B cell (primary cell): ENCODE data around the gene ZMIZ1. TPM values are rescaled to one million over a fixed set of nuclear protein-coding genes. Genes with fewer than 3 reads are reported as not detected.
A peak's percentile ranks its signal among the peaks of the same experiment; 100 is the strongest.

Source experiments
- ATAC-seq: fragments of 200-7000 bp; cut with Tn5 transposase; one replicate; pipeline ENCODE4 v1.10.0; 2021; ENCODE audit warnings: low read depth, mild to moderate bottlenecking, moderate number of reproducible peaks, moderate library complexity
- CTCF ChIA-PET: fragments of 350-600 bp; sonication (Branson Sonifier 250); formaldehyde crosslinking; loops from one replicate; lab custom pipeline; 2021; ENCODE audit warnings: antibody characterized with exemption, inconsistent platforms; lab: Charles Lee
- POLR2A ChIA-PET: fragments of 350-600 bp; sonication (Branson Sonifier 250); formaldehyde crosslinking; loops from one replicate; lab custom pipeline; 2021; ENCODE audit warnings: antibody characterized with exemption; lab: Charles Lee
- DNase-seq: peaks from one replicate; pipeline ENCODE4 v3.0.0; 2013
- H2AFZ ChIP-seq: 2 replicates; pipeline ENCODE4 v1.6.1; 2012; ENCODE audit warnings: mild to moderate bottlenecking, low read depth, low read length; ENCODE audit not compliant: insufficient read depth, poor library complexity, severe bottlenecking
- H3K27ac ChIP-seq, 2 donors: 1 replicate in 1 of 2; 2 replicates in 1 of 2; pipeline ENCODE4 v1.5.1; 2012 to 2013; ENCODE audit warnings: low read length in 2 of 2, mild to moderate bottlenecking in 2 of 2, moderate library complexity in 1 of 2
- H3K27me3 ChIP-seq, 4 experiments: fragments of 200-600 bp in 1 of 4; sonication (generic) in 1 of 4; replicated peaks in 1 of 4; 1 replicate in 2 of 4; 2 replicates in 2 of 4; pipeline versions ENCODE4 v1.6.1 to v1.7.0; 2013 to 2016; ENCODE audit warnings: low read length in 3 of 4, mild to moderate bottlenecking in 2 of 4, mixed read lengths in 1 of 4, moderate library complexity in 1 of 4; ENCODE audit not compliant: insufficient read depth in 4 of 4, control insufficient read depth in 3 of 4; ENCODE audit errors: control extremely low read depth in 1 of 4
- H3K36me3 ChIP-seq, 2 experiments: replicated peaks in 1 of 2; 1 replicate in 1 of 2; 2 replicates in 1 of 2; pipeline versions ENCODE4 v1.6.1 to v1.7.1; 2013; ENCODE audit warnings: low read length in 1 of 2; ENCODE audit not compliant: insufficient read depth in 2 of 2, control insufficient read depth in 1 of 2; ENCODE audit errors: control extremely low read depth in 1 of 2, extremely low read depth in 1 of 2
- H3K4me1 ChIP-seq, 2 donors: fragments of 200-600 bp in 1 of 2; sonication (generic) in 1 of 2; 1 replicate in 1 of 2; 2 replicates in 1 of 2; pipeline versions ENCODE4 v1.5.1 to v1.6.1; 2013 to 2017; ENCODE audit warnings: low read length in 2 of 2; ENCODE audit not compliant: control insufficient read depth in 2 of 2, insufficient read depth in 2 of 2
- H3K4me2 ChIP-seq: replicated peaks from 2 replicates; pipeline ENCODE3; 2012; ENCODE audit warnings: mild to moderate bottlenecking, low read depth, low read length; ENCODE audit not compliant: poor library complexity, severe bottlenecking
- H3K4me3 ChIP-seq, 5 experiments: fragments of 200-600 bp in 1 of 5; sonication (generic) in 1 of 5; 1 replicate in 3 of 5; 2 replicates in 2 of 5; pipeline versions ENCODE4 v1.5.1 to v1.7.0; 2011 to 2016; ENCODE audit warnings: low read length in 4 of 5, mild to moderate bottlenecking in 4 of 5, low read depth in 2 of 5, control low read depth in 1 of 5, moderate library complexity in 1 of 5; ENCODE audit not compliant: insufficient read depth in 1 of 5; ENCODE audit errors: control extremely low read depth in 1 of 5, extremely low read depth in 1 of 5
- H3K79me2 ChIP-seq: fragments of 200-600 bp; sonication (generic); one replicate; pipeline ENCODE4 v1.6.0; 2016; ENCODE audit warnings: low read length; ENCODE audit not compliant: control insufficient read depth, insufficient read depth
- H3K9ac ChIP-seq: fragments of 200-600 bp; sonication (generic); 2 replicates; pipeline ENCODE4 v1.6.1; 2017; ENCODE audit warnings: mild to moderate bottlenecking, low read length, moderate library complexity
- H3K9me3 ChIP-seq, 3 donors: one replicate each; pipeline versions ENCODE4 v1.6.1 to v1.7.1; 2013; ENCODE audit warnings: low read length in 2 of 3; ENCODE audit not compliant: control insufficient read depth in 2 of 3, insufficient read depth in 1 of 3; ENCODE audit errors: control extremely low read depth in 1 of 3
- H4K20me1 ChIP-seq: 2 replicates; pipeline ENCODE4 v1.6.0; 2012; ENCODE audit warnings: mild to moderate bottlenecking, low read length; ENCODE audit not compliant: insufficient read depth, control insufficient read depth, poor library complexity, severe bottlenecking
- H3K27ac Mint-ChIP-seq: one replicate; pipeline ENCODE4 v1.8.0; 2021; ENCODE audit warnings: mixed read lengths
- H3K27me3 Mint-ChIP-seq: one replicate; pipeline ENCODE4 v1.8.0; 2021; ENCODE audit warnings: mixed read lengths
- H3K4me1 Mint-ChIP-seq: one replicate; pipeline ENCODE4 v1.8.0; 2021; ENCODE audit warnings: mixed read lengths
- H3K4me3 Mint-ChIP-seq: one replicate; pipeline ENCODE4 v1.8.0; 2021; ENCODE audit warnings: mixed read lengths
- H3K9me3 Mint-ChIP-seq: one replicate; pipeline ENCODE4 v1.8.0; 2022; ENCODE audit warnings: mixed read lengths; ENCODE audit not compliant: insufficient read depth
- CTCF ChIP-seq: fragments of 200-600 bp; IDR thresholded peaks from one replicate; pipeline ENCODE4 v1.8.0; 2022; ENCODE audit warnings: antibody characterized with exemption, mild to moderate bottlenecking
- EZH2 ChIP-seq: IDR thresholded peaks from 2 replicates; pipeline ENCODE4 v1.6.1; 2012; ENCODE audit warnings: borderline replicate concordance, low read depth, mild to moderate bottlenecking, moderate library complexity, low read length; ENCODE audit not compliant: insufficient read depth, poor library complexity, severe bottlenecking
- WGBS: methylation state at CpG from one replicate; pipeline ENCODE4 v1.1.5; 2013; ENCODE audit warnings: missing lambda C conversion rate; ENCODE audit not compliant: insufficient coverage; 5-methylcytosine and 5-hydroxymethylcytosine counted together
- intact Hi-C: fragments of 100-400 bp; cut with micrococcal nuclease; formaldehyde crosslinking; loops from one replicate; pipeline ENCODE4 v1.10.0; 2022
- polyA plus RNA-seq: library from polyadenylated mRNA; depleted of rRNA; stranded (reverse); fragments of >200 nt; gene quantifications from 2 replicates; pipeline ENCODE4 v1.2.3, GENCODE V29; 2012
- total RNA-seq, 2 donors: library from RNA; stranded (reverse); fragments of 120-200 nt in 1 of 2; gene quantifications; 1 replicate in 1 of 2; 2 replicates in 1 of 2; pipeline versions ENCODE4 v1.2.3 to v1.2.4, GENCODE V29; 2013 to 2022

ZMIZ1 gene
- total and polyA plus RNA-seq, 2 donors (not counting 1 experiment from before 2014, with no cell fraction given), result 14.3 to 64.9 TPM

GRCh38 chr10:79250259-79250658, 181.5 kb downstream of the ZMIZ1 start:
- H3K9me3 Mint-ChIP-seq, result no peaks in the 10 kb centered on the region
- H3K79me2 ChIP-seq, result peaks cover 100% of the 10 kb centered on the region
- H3K27ac Mint-ChIP-seq, result peak overlapping the region; percentile 95
- H3K4me1 ChIP-seq, result peaks cover 99 to 100% of the 10 kb centered on the region in 2 donors
- H2AFZ ChIP-seq, result peak overlapping the region; percentile 37
- no peaks in the 10 kb centered on the region for H3K9me3 ChIP-seq
- TF ChIP-seq EZH2, result no peak
- TF ChIP-seq CTCF, result no peak
- no peaks in the 10 kb centered on the region for H3K27me3 Mint-ChIP-seq
- peak; percentile 51 for ATAC-seq
- 0% methylated on average over 3 of the region's 5 CpGs for WGBS
- H3K4me2 ChIP-seq, result peak overlapping the region; percentile 95
- peaks cover 99% of the 10 kb centered on the region for H3K4me1 Mint-ChIP-seq
- peak; percentile 85 for DNase-seq
- CTCF ChIA-PET, result interaction anchor here (0.6 to 1.9 kb wide), 7 partner anchors 15 to 1414 kb away, joined by 3 to 5 read pairs (median 3); no protein-coding TSS in a partner anchor
- POLR2A ChIA-PET, result interaction anchor here (0.7 to 2.0 kb wide), 4 partner anchors 8 to 44 kb away, joined by 3 to 9 read pairs (median 6); no protein-coding TSS in a partner anchor
- H4K20me1 ChIP-seq, result peaks cover under 1% of the 10 kb centered on the region
- no peaks in the 10 kb centered on the region for H3K27me3 ChIP-seq
- H3K4me3 ChIP-seq, result peak overlapping the region in 4 of 5 experiments; percentile 1 to 31 (median 20)
- H3K4me3 Mint-ChIP-seq, result peak overlapping the region; percentile 84
- peak overlapping the region; percentile 47 for H3K9ac ChIP-seq
- intact Hi-C loops, result loop anchor here (1.0 to 2.0 kb wide), 3 partner anchors 8 to 947 kb away; no protein-coding TSS in a partner anchor
- peaks cover 0 to 2% of the 10 kb centered on the region in 2 experiments for H3K36me3 ChIP-seq
- H3K27ac ChIP-seq, result peak overlapping the region; percentile 93 to 95

GRCh38 chr10:79252450-79252849, 183.7 kb downstream of the ZMIZ1 start:
- ATAC-seq (no peak), DNase-seq (peak; percentile 44)
- Histone ChIP-seq H2AFZ (no peak overlapping the region), H3K79me2 (peaks cover 100% of the 10 kb centered on the region), H3K27ac (no peak overlapping the region), H3K9ac (no peak overlapping the region), H4K20me1 (peaks cover 11% of the 10 kb centered on the region), H3K36me3 (peaks cover 0 to 2% of the 10 kb centered on the region in 2 experiments), H3K4me3 (no peak overlapping the region), H3K27me3 (no peaks in the 10 kb centered on the region), H3K4me2 (peak overlapping the region; percentile 28), H3K4me1 (peaks cover 83 to 87% of the 10 kb centered on the region in 2 donors), H3K9me3 (no peaks in the 10 kb centered on the region)
- ChIA-PET POLR2A (interaction anchor here (0.9 to 1.4 kb wide), 2 partner anchors 8 to 34 kb away, joined by 3 to 4 read pairs; no protein-coding TSS in a partner anchor), CTCF (interaction anchor here (0.9 to 1.3 kb wide), 2 partner anchors 31 to 34 kb away, joined by 3 to 6 read pairs; no protein-coding TSS in a partner anchor)
- Mint-ChIP-seq H3K4me1 (peaks cover 93% of the 10 kb centered on the region), H3K27ac (peak overlapping the region; percentile 95), H3K9me3 (no peaks in the 10 kb centered on the region), H3K4me3 (peak overlapping the region; percentile 49), H3K27me3 (no peaks in the 10 kb centered on the region)
- intact Hi-C loops, result no loop called here
- TF ChIP-seq EZH2 (no peak), CTCF (no peak)
- 33% methylated on average over 1 of the region's 5 CpGs for WGBS
